Activated T-cell treated with anti-CD3 and anti-CD28 coated beads, Interleukin-2, amount 50 U/mL, for 48 hours (primary cell): Measurements from ENCODE around the gene CCDC191.

Source experiments
- DNase-seq, 2 experiments: peaks; one replicate each; pipeline ENCODE4 v3.0.0-alpha.2; 2020

CCDC191 gene, protein sequence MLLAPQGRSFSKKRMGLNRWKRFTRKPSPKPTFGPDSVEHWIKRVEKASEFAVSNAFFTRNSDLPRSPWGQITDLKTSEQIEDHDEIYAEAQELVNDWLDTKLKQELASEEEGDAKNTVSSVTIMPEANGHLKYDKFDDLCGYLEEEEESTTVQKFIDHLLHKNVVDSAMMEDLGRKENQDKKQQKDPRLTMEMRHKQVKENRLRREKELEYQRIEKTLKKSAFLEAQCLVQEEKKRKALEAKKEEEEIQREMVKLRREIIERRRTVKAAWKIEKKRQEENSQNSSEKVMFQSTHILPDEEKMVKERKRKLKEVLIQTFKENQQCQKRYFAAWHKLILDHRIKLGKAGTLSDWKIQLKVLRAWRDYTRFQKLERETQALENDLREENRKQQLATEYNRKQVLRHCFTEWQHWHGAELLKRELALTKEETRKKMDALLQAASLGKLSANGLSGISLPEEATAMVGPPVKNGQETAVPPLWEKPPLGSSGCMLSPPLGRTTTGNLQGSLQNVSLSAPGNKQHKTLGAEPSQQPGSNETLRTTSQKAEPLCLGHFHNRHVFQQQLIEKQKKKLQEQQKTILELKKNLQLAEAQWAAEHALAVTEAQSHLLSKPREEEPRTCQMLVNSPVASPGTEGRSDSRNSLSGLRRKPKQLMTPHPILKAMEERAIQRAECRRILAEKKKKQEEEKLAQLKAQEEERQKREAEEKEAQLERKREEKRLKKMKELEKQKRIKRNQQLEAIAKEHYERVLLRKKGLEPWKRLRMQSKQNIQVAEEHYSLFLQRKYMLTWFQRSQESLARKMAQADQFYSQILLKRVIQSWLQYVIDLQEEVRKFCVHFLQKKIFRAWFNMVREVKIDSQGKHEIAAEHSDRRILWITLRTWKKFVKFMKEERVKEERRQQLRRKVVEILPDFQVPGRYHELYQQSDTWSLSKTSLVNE

DNA sequence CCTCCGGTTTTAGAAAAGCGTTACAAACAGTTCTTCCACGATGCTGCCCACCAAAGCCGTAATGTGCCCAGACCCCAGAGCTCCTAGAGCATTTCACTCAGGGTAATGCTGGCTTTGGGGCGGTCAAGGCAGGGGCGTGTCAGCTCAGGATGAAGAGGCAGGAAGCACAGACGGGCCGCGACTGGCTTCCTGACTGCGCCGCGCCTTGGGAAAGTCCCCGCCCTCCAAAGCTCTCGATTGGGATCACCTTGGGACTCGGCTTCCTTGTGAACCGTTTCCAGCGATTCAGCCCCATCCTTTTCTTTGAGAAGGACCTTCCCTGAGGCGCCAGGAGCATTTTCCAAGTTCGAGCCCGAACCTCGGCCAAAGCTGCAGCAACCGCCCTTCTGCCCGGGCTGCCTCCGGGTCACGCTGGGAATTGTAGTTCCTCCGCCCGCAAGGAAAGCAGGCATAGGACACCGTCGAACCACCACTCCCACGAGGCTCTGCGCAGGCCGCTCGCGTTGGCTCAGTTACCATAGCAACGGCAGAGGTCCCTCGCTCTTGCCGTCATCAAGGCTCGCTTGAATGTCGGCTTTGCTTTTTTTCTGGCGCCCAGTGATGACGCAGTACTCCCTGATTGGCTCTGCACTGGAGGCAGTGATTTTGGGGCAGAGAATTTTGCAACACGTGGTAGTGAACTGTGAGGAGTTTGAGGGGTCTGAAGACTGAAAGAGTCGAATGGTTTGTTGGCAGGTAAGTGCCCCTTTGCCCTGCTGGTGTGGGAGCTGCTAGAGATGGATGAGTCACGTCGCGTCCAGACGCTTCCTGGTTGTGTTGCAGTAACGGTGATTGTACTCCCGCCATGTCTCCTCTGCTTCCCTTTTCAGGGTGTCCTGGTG lies at the start of gene CCDC191, which contains the start of gene QTRT2:
TSS of gene CCDC191 (minus strand) at position 397 of the 881 bp plus-strand sequence. CDS start at position 337, 60 bp downstream.
TSS of gene QTRT2 (plus strand) at position 608 of the 881 bp plus-strand sequence. CDS start 8,521 bp downstream, outside the sequence.
- DNase-seq, result peak; percentile 97 to 98

DNA sequence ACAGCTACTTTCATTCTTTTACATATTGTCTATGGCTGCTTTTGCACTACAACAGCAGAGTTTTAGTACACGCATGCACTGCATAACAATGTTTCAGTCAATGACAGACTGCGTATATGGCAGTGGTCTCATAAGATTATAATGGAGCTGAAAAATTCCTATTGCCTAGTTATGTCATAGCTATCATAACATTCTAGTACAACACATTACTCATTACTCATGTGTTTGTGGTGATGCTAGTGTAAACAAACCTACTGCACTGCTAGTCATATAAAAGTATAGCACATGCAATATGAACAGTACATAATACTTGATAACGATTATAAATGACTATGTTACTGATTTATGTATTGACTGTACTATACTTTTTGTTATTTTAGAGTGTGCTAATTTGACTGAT lies 48.1 kb upstream of the CCDC191 start:
- DNase-seq, result no peak

DNA sequence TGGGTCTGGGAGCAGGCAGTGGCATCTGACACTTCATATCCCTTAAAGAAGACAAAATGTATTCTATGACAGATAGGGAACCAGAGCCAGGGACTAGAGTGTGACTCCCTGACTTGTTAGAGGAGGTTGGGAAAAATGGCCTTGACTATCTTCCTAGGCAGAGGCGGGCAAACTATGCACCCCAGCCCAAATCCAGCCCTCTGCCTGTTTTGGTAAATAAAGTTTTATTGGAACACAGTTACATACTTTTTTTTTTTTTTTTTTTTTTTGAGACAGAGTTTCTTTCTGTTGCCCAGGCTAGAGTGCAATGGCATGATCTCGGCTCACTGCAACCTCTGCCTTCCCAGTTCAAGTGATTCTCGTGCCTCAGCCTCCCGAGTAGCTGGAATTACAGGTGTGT lies 47.5 kb upstream of the CCDC191 start:
- DNase-seq, result no peak

DNA sequence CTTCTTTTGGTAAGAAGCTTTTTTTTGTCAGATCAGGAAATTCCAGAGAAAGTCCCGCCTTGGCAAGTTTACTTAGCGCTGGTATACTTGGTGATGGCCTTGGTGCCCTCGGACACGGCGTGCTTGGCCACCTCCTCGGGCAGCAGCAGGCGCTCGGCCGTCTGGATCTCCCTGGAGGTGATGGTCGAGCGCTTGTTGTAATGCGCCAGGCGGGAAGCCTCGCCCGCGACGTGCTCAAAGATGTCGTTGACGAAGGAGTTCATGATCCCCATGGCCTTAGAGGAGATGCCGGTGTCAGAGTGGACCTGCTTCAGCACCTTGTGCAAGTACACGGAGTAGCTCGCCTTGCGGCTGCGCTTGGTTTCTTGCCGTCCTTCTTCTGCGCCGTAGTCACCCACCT lies 46.9 kb upstream of the CCDC191 start:
- DNase-seq, result no peak

DNA sequence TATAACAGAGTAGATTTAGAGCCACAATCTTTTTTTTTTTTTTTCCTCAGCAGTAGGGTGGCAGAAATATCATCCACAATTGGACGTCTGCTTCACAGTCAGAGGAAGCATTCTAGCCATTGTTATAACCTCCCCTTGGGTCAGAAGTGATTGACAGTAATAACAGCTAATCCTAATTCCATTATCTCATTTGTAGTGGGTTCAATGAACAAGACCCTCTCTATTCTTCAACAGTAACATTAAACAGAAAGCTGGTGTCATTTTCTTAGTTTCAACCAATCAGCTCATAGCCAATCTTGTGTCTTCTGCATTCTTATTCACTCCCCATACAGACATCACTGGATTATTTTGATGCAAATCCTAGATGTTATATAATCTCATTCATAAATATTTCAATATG lies 44.8 kb upstream of the CCDC191 start:
- no peak for DNase-seq

- no peak for DNase-seq
Measured at GRCh38 chr3:114095796-114096195, 39.5 kb upstream of the CCDC191 start.

- no peak for DNase-seq
Measured at GRCh38 chr3:114093596-114093995, 37.3 kb upstream of the CCDC191 start.

DNA sequence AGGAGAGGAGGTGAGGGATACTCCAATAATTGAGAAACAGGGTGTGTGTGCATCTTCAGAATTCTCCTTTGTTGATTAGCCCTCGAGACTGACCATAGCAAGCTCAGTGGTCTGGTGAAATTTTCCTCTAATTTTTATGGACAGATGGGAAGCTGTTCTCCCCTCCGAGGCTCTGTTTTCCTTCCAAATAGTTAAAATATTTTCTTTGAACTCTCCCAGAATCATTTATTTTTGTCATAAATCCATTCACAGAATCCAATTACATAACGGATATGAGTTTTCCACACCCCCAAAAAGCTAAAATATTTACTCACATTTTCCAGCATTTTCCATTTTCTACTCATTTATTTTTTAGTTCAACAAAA lies 36.7 kb upstream of the CCDC191 start:
- DNase-seq, result no peak

DNA sequence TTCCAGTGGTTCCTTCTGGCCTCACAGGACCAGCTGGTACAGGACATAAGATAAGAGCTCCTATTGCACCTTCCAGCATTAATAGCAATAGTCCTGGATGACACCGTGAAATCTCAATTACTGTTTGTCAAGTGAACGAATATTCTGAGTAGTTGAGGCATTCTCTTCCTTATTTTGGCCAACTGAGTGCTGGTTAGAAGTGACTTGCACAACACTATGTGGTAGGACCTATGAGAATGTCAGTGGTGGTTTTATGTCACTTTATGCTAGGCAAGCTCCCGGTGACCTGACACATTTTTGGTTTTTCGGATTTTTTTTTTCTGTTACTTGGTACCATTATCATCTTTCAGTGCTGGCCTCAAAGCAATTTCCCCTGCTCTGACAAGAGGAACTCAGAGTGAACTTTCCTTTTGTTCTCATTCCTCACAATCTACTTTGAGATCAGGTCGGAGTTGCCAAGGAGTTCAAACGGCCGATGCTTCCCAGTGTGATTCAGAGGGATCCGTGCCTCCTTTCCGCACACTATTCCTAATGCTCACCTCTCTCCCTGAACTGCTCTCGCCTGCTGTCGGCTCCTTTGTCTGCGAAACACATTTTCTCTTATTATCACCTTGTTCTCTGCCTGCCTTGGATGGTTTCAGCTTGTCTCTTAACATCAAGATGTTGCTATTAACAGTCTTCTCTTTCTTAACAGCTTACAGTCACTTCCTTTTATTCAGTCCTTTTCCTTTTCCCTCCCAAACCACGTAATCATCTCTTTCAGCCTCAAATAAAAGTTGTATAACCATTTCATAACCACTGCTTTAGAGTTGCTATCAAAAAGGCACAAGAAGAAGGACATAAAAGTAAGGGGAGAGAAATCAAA lies 36.1 kb upstream of the CCDC191 start:
- no peak for DNase-seq

GRCh38 chr3:114089675-114090074 lies 33.3 kb upstream of the CCDC191 start:
- no peak for DNase-seq

- DNase-seq, result no peak
Measured at GRCh38 chr3:114086356-114086755, 30.0 kb upstream of the CCDC191 start.

- no peak for DNase-seq
Measured at GRCh38 chr3:114083112-114083511, 26.8 kb upstream of the CCDC191 start.

- no peak for DNase-seq
Measured at GRCh38 chr3:114081037-114081436, 24.7 kb upstream of the CCDC191 start.

DNA sequence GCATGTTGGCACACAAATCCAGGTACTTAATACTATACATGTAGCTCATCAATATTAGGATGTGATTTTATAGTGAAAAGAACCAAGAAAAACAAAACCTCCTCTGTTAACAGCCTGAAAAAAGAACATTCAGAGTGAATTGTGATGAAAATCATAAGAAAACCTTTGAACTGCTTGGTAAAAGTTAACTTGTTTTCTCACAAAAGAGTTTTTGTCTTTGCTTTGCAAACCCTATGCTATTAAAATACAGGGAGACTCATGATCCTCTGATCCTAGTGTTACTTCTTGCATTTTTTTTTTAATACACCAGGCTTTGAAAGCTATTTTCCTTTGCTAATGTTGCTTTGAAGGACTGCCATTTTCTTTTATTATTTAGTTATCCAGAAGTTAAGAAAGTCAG lies 23.9 kb upstream of the CCDC191 start:
- DNase-seq, result no peak

GRCh38 chr3:114079761-114080160 lies 23.4 kb upstream of the CCDC191 start:
- no peak for DNase-seq

DNA sequence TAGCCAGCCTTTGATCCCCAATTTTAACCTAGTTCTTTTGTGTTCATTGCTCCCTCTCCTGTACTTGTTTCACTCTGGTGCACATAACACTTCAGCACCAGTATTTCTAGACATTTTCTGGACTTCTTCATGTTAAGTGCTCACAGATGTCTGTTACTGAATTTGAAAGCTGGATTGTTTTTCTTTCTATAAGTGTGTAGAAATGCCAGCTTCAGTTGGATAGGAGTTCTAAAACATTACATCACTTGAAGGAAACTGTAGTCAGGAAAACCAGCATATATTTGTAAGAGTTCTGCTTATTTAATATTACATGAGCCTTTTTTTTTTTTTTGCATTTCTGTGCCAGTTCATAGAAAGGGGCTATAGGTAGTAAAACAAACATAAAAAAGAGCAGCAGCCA lies 21.8 kb upstream of the CCDC191 start:
- DNase-seq, result no peak

- no peak for DNase-seq
Measured at GRCh38 chr3:114076711-114077110, 20.4 kb upstream of the CCDC191 start.

GRCh38 chr3:114071786-114072185 lies 15.5 kb upstream of the CCDC191 start:
- no peak for DNase-seq

GRCh38 chr3:114068336-114068735 lies 12.0 kb upstream of the CCDC191 start:
- no peak for DNase-seq

DNA sequence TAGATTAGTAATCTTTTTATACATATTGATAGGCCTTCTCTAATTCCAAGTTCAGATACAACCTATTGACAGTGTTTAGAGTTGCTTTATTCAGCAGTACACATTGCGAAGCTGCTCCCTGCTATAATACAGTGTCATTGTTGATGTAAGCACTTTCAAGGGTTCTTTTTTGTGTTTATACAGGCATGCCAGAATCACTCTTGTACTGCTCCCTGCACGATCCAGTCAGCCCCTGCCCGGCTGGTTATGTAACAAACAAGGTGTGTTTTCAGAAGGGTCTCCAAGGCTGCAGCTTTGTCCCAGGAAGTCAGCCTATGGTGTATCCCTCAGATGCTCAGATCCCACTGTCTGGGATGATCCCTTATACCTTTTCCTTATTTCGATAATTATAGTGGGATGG lies 11.5 kb upstream of the CCDC191 start:
- no peak for DNase-seq

DNA sequence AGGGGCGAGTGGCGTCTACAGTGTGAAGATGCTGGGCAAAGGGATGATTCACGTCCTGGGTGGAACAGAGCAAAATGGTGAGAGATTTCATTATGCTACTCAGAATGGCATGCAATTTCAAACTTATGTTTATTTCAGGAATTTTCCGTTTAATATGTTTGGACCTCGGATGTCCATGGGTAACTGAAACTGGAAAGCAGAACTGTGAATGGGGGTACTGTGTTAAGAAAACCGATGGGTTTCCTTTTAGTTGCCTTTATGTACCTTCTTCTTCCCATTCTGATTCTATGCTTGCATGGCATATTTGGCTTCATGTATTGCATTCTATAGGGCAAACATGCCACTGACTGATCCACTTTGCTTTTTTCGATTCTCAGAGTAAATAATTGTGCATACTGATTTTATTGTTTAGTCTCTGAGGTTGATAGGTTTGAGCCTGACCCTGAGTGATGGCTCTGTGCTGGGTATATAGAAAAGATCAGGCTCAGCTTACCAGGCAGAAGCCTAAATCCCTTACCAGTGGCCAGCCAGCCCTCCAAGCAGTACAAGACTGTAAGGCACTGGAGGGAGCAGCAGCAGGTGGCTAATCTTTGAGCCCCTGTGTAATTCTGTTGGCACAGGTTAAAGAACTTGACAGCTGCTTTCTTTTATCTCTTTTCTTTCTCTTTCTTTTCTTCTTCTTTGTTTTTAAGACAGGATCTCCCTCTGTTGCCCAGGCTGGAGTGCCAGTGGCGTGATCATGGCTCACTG lies 4.8 kb upstream of the CCDC191 start:
- no peak for DNase-seq
